Measurements from ENCODE around the gene IDH2.

Gene IDH2

DNA sequence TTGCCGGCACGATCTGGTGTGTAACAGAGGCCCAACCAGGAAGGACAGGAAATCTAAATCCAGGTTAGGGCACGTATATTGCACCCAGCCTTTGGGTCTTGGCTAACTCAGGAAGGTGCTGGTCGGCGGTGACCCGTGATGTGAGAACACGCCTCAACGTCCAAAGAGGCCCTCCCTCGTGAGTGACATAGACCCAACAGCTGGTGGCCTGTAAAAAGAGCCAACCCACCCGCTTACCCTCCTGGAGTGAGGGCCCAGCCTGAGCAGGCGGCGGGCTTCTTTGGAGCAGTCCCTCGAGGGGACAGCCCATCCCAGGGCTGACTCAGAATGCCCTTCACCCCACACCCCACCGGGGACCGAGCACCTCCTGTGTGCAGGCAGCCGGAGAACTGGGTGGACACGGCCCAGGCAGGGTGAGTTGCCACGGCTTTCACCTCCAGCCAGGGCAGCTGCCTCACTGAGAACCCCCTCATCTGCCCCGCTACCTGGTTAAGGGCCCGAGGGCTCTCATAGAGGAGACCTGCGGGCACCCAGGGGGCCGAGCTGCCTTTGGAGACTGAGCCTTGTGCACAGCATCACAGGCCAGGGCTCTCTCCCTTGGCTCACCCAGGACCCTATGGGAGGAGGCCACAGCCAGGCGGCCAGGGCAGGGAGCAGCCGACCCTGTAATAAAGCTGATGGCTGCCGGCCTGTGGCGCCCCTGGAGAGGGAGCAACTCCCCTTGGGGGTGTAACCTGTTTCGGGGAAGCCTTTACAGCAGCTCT lies 59.3 kb downstream of the IDH2 start:
- DNase-seq = no peak

DNA sequence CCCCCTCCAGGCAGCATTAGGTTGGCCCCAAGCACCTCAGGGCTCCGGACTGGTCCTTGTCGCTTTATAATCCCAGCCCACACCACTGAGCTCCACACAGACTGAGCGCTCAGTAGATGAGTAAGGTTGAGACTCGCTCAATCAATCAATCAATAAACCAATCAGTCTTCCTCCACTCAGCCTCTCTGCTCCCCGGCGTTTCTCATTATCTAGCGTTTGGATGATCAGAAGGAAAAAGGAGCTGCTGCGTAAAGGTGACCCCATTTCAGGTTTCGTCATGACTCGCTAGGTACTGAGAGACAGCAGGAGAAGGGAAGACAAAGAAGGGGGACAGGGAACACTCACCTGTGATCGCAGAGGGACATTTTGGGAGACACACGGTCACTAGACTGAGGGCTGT lies 59.9 kb downstream of the IDH2 start:
- no peak for DNase-seq

DNA sequence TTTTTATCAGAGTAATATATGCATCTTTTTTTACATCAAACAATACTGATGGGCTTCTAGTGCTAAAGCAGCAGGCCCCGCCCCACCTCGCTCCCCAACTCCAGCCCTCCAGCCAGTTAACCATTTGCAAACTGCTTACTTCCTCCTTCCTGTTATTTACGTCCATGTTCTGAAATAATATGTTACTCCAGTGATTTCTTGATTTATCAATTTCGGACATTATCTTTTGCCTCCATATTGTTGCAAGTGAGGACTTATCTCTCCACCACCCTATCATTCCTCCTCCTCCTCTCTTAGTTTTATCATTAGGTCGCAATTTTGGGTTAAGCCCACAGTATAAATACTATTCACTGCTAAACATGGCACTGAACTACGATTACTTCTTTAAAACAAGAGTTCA lies 61.6 kb downstream of the IDH2 start:
- DNase-seq = no peak

DNA sequence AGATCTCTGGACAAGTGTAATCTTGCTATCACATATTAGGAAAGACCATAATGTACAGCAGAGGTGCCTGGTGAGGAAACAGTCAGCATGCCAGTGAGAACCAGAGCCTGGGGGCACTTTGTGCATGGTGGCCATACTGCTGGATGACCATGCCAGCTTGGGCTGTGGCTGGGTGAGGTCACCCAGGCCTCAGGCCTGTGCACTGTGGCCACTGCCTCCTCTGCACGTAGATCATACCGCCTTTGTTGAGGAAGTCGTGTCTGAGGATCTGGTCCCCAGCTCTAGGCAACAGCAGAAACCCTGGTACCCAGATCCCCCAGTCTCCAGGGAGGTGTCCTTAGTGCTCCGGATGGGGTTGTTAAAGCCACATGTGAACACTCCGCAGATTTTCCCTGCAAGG lies 62.3 kb downstream of the IDH2 start:
- no peak for DNase-seq

DNA sequence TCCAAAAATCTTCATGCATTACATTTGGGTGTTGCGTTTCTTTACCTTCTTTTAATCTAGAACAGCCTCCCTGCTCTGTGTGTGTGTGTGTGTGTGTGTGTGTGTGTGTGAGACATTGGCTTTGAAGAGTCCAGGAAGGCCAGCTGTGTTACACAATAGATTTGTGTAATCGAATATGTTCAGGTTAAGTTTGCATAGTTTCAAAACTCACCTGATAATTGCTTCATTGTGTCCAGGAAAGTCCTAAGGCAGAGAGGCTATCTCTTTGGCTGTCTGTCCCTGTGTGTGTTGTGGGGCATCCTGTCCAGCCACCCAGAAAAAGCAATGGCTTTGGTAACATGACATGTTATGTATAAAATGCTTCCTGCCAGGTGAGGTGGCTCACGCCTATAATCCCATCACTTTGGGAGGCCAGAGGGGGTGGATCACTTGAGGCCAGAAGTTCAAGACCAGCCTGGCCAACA lies 63.6 kb downstream of the IDH2 start:
- DNase-seq = no peak

DNA sequence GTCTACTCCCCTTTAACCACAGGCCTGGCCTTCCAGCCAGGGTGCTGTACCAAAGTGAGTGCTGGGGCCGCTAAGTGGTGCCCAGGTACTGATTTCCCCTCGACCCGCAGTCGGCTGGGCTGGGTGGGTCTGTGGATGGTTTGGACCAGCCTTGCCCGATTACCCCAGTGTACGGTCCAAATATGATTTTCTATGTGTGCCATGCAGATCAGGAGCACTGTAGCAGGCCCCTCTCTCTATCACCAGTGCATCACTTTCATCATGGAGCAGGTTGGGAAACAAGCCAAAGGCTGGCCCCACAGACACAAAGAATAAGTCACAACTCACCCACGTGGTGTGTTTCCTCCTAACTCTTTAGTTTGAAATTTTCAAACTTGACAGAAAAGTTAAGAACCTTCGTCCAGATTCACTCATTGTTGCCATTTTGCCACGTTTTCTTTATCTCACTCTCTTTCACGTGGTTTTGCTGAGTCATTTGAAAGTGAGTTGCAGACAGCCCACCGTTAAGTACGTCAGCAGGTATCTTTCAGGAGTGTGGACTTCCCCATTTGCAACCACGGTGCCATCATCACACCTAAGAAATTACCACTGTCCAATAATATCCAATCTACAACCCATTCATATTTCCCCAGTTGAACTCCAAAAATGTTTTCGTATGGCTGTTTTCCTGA lies 64.2 kb downstream of the IDH2 start:
- no peak for DNase-seq

DNA sequence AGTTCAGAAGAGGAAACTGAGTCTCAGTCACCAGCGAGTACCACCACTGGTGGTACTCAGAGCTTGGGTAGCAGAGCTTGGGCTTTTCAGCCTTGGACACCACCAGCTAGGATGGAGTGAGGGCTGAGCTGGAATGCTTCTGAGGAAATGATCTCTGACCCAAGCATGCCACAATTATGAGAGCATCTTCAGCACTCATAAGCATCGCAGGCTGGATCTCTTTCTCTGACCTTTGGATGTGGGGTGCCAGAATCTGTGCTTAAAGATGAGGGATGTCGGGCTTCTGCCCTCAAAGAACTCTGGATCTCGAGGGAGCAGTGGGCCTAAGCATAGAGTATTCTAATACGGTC lies 64.8 kb downstream of the IDH2 start:
- DNase-seq = no peak

DNA sequence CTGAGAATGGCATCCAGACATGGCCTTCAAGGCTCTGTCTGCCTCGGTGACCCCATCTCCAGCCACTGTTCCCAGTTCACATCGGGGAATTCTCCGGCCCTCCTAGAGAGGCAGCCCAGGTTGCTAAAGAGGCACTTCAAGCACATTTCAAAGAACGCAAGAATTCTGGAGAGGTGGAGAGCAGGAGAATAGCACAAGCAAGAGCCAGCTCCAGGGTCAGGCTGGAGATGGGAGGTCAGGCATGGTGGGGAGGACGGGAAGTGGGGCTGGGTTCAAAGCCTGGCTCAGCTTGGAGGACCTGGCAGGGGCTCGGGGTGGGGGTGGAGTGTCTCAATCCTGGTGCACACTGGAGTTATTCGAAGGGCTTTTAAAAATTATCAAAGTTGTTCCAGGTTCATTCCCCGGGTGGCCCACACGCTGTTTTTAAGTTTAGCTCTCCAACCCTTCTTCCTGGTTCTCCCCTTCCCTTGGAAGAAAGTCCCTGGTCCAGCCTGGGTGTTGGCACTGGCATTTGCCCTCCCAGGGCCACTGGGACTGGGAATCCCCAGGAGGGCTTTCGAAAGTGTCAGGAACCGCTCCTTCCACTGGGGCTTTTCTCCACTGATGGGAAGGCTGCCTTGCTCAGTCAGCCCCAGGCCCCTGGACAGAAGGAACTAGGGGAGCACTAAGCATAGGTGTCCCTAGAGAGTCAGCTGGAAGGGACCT lies 65.3 kb downstream of the IDH2 start:
- DNase-seq = no peak

DNA sequence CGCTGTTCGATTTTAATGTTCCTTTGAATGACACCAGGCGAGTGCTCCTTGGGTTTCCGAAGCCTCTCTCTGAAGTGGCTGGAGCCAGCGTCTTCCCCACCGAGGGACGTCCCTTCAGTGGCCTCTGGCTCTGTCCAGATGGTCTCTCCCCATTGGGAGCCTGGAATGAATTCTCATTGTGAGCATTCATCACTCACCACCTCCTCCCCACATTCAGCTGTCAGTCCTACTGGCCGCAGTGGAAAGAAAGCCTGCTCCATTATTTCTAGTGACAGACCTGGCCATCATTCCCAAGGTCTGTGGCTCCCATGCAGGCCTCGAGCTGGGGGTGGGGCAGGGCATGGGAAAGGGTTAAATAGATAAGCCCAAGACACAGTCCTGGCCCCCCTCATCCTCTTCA lies 65.9 kb downstream of the IDH2 start:
- no peak for DNase-seq

DNA sequence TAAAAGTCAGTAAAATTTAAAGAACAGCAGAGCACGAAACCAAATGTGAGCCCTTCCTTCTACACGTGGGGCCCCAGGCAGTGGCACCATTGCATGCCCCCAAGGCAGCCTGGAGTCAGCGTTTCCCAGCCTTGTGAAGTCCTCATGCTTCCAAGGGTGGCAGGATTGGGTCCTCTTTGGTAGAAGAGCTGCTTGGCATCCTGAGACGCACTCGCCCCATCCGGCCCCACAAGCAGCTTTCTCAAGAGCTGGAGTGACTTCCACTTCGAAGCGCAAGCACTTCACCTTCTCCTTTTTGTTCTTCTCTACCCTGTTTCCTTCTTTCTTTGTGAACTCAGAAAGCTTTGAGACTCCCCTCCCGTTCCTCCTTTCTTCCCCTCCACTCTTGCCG lies 66.4 kb downstream of the IDH2 start:
- DNase-seq = no peak

DNA sequence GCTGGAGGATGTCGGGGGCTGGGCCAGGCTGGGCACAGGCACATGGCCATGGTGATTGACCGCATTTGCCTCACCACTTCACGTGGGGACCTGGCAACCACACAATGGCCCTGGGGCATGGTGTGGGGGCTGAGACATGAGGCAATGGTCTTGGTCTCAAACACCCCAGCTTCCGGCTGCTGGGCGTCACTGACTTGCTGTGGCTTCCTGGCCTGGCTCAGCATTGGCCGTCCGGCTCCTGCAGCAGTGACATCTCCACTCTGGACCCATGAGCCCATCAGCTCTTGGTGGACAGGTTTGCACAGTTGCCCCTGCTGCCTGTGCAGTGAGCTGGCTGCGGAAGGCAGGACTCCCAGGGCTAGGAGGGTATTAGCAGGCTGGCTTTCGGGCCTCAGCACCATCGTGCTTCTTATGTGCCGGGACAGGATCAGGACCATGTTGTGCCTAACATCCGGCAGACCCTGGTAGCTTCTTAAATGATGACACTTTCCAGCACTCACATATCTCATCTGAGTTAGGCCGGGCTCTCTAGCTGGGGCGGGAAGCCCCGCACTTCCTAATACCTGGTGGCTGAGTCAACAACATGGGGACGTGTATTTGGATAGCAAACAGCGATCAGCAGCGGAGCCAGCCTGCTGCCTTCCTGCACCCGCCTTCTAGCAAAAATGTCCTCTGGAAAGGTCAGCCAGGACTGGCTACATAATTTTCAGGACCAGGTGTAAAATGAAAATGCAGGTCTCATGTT lies 67.0 kb downstream of the IDH2 start:
- no peak for DNase-seq

DNA sequence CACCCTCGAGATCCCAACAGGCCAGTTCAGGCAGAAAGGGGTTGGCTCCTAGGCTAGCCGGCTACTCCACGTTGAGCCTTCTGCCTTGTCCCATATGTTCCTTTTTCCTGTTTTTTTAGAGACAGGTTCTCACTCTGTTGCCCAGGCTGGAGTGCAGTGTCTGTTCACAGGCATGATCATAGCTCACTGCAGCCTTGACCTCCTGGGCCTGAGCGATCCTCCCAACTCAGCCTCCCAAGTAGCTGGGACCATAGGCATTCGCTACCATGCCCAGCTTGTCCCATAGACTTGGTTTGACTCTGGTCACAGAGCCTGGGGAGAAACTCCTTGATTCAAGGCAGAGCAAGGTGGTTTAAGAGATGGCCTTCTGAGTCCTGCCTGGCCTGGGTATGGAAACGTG lies 68.8 kb downstream of the IDH2 start:
- no peak for DNase-seq

Measured in NCI-H1436 treated with DMSO at 0.1 percent for 48 hours (cell line).